ENCODE data around the gene PRR22.
A peak's percentile ranks its signal among the peaks of the same experiment; 100 is the strongest.

PRR22 gene

DNA sequence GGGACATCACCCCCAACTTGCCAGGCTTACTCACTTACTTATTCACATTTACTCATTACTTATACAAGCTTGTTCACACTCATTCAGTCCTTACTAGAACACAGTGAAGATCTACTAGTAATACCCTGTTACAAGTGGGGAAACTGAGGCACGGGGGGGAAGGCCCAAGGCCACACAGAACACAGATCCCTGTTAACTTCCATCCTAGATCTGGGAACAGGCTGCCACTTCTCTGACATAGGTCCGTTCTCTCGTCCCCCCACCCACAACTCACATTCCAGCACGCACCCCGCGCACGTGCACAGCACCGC, 18.9 kb upstream of the PRR22 start:
- Histone ChIP-seq H3K4me1 (ENCODE audit: control insufficient read depth, insufficient read depth, low read length) (peaks cover 2% of the 10 kb centered on the region), H3K27ac (ENCODE audit: low read length) (no peak overlapping the region), H3K4me3 (ENCODE audit: low read length) (peak overlapping the region; percentile 19; the same call in 1 of the 2 replicates), H3K9me3 (ENCODE audit: control insufficient read depth, insufficient read depth, low read length) (no peaks in the 10 kb centered on the region), H3K27me3 (ENCODE audit: control insufficient read depth, insufficient read depth, low read length) (peaks cover 1% of the 10 kb centered on the region; the same call in 1 of the 2 replicates), H3K36me3 (ENCODE audit: control insufficient read depth, insufficient read depth, low read length) (no peaks in the 10 kb centered on the region)
- whole genome bisulfite sequencing (ENCODE audit: insufficient coverage, insufficient read length), result no CpG with 5 or more reads among the region's 8 CpGs
- DNase-seq (ENCODE audit: low read depth, low spot score), result no peak

DNA sequence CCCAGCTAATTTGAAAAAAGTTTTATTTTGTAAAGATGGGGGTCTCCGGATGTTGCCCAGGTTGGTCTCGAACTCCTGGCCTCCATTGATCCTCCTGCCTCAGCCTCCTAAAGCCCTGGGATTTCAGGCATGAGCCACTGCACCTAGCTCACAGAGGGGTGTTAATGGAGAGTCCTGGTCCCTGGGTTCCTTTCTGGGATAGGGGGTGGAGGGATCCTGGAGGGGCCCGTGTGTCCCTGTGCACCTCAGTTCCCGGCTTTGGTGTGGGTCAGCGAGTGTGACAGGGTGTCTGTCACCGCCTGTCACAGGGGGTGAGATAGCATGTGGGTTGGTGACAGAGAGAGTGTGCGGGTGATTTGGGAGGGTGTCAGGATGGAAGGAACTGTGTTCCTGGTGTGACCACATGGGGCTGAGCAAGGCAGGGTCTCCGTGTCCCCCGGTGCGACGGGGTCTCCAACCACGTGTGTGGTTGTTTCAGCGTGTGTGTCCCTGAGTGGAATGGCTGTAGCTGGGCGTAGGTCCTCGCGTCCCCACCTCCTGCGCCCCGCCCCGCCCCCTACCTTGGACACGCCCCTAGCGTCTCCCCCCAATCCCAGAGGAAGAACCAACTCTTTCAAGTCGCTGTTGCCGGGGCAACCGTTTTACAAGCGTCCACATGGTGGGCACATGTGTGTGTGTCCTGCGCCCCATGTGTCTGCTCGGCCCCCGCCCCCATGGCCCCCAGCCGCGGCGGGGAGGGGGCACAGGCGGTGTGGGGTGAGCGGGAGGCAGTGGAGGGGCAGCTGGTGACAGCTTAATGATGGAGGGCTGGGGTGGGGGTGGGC, 17.5 kb upstream of the PRR22 start:
- Histone ChIP-seq H3K27ac (ENCODE audit: low read length) (no peak overlapping the region), H3K4me3 (ENCODE audit: low read length) (no peak overlapping the region), H3K27me3 (ENCODE audit: control insufficient read depth, insufficient read depth, low read length) (peaks cover 1% of the 10 kb centered on the region; the same call in 1 of the 2 replicates), H3K4me1 (ENCODE audit: control insufficient read depth, insufficient read depth, low read length) (peaks cover 2% of the 10 kb centered on the region), H3K9me3 (ENCODE audit: control insufficient read depth, insufficient read depth, low read length) (no peaks in the 10 kb centered on the region), H3K36me3 (ENCODE audit: control insufficient read depth, insufficient read depth, low read length) (no peaks in the 10 kb centered on the region)
- DNase-seq (ENCODE audit: low read depth, low spot score), result no peak
- no CpG with 5 or more reads among the region's 33 CpGs for WGBS (ENCODE audit: insufficient coverage, insufficient read length)

DNA sequence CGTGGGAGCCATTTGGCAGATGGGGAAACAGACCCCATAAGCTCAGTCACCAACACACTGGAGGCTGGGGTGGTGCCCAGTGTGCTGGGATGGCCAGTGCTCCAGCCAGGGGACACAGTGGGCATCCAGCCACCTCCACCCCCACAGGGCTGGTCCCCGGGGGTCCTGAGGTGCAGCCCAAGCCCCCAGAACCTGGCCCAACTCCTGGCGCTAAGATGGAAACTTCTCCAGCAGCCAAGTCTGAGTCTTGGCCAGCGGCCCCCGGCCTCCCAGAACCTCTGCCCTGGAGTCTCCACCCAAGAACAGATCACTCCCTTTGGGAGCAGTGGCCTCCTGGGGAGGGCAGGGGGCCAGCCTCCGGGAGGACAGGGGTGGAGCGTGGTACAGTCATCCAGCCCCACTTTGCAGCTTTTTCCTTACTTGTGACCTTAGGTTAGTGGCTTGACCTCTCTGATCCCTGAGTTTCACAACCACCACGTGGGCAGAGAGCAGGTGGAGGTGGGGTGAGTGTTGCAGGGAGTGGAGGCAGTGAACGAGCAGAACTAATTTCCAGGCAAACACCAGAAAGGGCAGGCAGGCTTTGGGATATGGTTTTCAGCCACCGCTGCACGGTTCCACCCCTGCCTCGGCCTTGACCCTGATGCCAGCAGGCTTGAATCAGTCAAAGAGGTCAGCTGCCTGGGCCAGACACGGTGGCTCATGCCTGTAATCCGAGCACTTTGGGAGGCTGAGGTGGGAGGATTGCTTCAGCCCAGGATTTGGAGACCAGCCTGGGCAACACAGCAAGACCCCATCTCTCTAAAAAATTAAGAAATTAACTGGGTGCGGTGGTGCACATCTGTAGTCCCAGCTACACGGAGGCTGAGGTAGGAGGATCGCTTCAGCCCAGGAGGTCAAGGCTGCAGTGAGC, 16.1 kb upstream of the PRR22 start:
- Histone ChIP-seq H3K4me1 (ENCODE audit: control insufficient read depth, insufficient read depth, low read length) (peaks cover 2% of the 10 kb centered on the region), H3K27me3 (ENCODE audit: control insufficient read depth, insufficient read depth, low read length) (peaks cover 1% of the 10 kb centered on the region; the same call in 1 of the 2 replicates), H3K4me3 (ENCODE audit: low read length) (no peak overlapping the region), H3K27ac (ENCODE audit: low read length) (no peak overlapping the region), H3K36me3 (ENCODE audit: control insufficient read depth, insufficient read depth, low read length) (no peaks in the 10 kb centered on the region), H3K9me3 (ENCODE audit: control insufficient read depth, insufficient read depth, low read length) (no peaks in the 10 kb centered on the region)
- no peak for DNase-seq (ENCODE audit: low read depth, low spot score)
- WGBS (ENCODE audit: insufficient coverage, insufficient read length), result no CpG with 5 or more reads among the region's 17 CpGs

DNA sequence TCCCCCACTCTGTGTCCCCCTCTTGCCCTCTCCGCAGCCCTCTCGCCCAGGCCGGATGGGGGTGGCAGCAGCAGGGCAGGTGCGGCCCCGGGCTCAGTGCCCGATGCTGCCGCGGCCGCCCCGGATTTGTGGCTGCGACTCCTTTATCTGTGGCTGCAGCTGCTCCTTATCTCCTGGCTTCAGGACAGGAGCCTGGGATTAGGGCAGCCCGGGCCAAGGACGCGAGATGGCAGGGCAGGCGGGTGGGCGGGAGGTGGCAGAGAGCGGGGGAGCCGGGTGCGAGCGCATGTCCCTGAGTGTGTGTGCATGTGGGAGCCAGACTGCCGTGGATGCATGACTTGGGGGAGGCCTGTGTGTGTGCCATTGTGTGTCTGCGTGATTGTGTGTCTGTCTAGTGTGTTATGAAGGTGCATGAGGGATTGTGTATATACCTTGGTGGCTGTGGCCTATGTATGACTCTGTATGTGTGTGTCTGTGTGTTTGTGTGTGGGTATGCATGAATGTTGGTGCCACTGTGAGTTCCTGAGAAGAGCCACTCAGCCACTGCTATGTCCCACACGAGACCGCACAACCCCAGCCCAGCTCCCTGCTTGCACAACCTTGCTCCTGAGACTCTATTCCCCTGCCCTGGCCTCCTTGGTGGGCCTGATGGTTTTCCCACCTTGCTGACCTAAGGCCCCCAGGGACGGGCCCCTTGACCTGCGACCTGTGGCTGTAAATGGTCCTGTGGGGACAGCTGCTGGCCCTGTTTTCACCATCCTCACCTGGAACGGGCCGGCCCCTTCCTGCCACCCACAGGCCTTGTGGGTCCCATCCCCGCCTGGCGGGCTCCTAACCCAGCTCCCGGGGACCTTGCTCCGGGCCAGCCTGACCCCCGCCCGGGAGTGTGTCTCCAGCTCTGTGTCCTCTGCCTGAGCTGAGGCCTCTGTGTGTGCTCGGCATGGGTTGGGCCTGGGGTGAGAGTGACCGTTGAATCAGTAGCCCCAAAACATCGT, 15.0 kb upstream of the PRR22 start:
- DNase-seq (ENCODE audit: low read depth, low spot score), result no peak
- WGBS (ENCODE audit: insufficient coverage, insufficient read length), result no CpG with 5 or more reads among the region's 37 CpGs
- H3K27me3 ChIP-seq (ENCODE audit: control insufficient read depth, insufficient read depth, low read length), result peaks cover 1% of the 10 kb centered on the region; the same call in 1 of the 2 replicates

DNA sequence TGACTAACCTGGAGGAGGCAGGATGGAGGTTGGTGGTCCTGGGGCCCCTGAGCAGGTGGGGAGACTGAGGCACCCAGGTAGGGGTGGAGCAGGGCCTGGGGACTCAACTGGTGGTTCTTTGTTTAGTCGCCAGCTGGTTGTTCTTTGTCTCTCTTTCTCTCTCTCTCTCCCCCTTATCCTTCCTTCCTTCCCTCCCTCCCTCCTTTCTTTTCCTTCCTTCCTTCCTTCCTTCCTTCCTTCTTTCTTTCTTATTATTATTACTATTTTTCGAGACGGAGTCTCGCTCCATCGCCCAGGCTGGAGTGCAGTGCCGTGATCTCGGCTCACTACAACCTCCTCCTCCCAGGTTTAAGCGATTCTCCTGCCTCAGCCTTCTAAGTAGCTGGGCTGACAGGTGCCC, 13.7 kb upstream of the PRR22 start:
- H3K36me3 ChIP-seq (ENCODE audit: control insufficient read depth, insufficient read depth, low read length), result no peaks in the 10 kb centered on the region
- H3K27ac ChIP-seq (ENCODE audit: low read length), result no peak overlapping the region
- no peak for DNase-seq (ENCODE audit: low read depth, low spot score)
- H3K4me3 ChIP-seq (ENCODE audit: low read length), result no peak overlapping the region
- H3K9me3 ChIP-seq (ENCODE audit: control insufficient read depth, insufficient read depth, low read length), result no peaks in the 10 kb centered on the region
- no CpG with 5 or more reads among the region's 8 CpGs for WGBS (ENCODE audit: insufficient coverage, insufficient read length)
- H3K4me1 ChIP-seq (ENCODE audit: control insufficient read depth, insufficient read depth, low read length), result no peaks in the 10 kb centered on the region; the same call in 1 of the 2 replicates
- peaks cover under 1% of the 10 kb centered on the region; the same call in 1 of the 2 replicates for H3K27me3 ChIP-seq (ENCODE audit: control insufficient read depth, insufficient read depth, low read length)

More for the DNA sequence above, 15.0 kb upstream of the PRR22 start:
- Histone ChIP-seq H3K4me1 (ENCODE audit: control insufficient read depth, insufficient read depth, low read length) (peaks cover 2% of the 10 kb centered on the region), H3K27ac (ENCODE audit: low read length) (no peak overlapping the region), H3K4me3 (ENCODE audit: low read length) (no peak overlapping the region), H3K9me3 (ENCODE audit: control insufficient read depth, insufficient read depth, low read length) (no peaks in the 10 kb centered on the region), H3K36me3 (ENCODE audit: control insufficient read depth, insufficient read depth, low read length) (no peaks in the 10 kb centered on the region)

DNA sequence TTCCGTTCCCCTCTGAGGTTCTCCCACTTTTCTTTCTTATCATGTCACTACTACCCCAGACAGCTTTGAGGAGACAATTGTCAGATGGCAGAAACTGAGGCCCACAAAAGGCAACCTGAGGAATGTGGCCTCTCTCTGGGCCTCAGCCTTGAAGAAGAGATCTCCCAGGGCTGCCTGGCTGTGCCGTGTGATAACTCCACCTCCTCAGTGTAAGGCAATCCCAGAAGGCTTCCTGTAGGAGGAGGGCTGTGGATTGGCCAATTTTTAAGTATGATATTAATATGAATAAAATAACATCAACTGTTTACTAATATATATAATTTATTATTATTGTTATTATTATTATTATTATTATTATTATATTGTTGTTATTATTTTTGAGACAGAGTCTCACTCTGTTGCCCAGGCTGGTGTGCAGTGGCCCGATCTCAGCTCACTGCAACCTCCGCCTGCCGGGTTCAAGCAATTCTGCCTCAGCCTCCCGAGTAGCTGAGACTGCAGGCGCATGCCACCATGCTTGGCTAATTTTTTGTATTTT, 10.9 kb upstream of the PRR22 start:
- no peak for DNase-seq (ENCODE audit: low read depth, low spot score)
- no CpG with 5 or more reads among the region's 7 CpGs for WGBS (ENCODE audit: insufficient coverage, insufficient read length)
- Histone ChIP-seq H3K9me3 (ENCODE audit: control insufficient read depth, insufficient read depth, low read length) (no peaks in the 10 kb centered on the region), H3K4me1 (ENCODE audit: control insufficient read depth, insufficient read depth, low read length) (no peaks in the 10 kb centered on the region; the same call in 1 of the 2 replicates), H3K36me3 (ENCODE audit: control insufficient read depth, insufficient read depth, low read length) (no peaks in the 10 kb centered on the region), H3K27me3 (ENCODE audit: control insufficient read depth, insufficient read depth, low read length) (no peaks in the 10 kb centered on the region), H3K4me3 (ENCODE audit: low read length) (no peak overlapping the region), H3K27ac (ENCODE audit: low read length) (no peak overlapping the region)

DNA sequence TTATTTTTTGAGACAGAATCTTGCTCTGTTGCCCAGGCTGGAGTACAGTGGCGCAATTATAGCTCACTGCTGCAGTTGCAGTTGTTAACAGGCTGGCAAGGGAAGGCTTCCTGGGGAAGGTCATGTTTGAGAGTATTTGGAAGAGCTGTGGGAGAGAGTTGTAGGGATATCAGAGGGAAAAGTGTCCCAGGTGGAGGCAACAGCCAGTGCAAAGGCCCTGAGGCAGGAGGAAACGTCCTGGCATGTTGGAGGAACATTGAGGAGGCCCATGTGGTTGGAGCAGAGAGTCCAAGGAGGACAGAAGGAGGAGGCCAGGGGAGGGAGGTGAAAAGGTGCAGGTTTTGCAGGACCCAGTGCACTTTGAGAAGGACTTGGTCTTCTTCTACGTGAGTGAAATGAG, 8.6 kb upstream of the PRR22 start:
- Histone ChIP-seq H3K36me3 (ENCODE audit: control insufficient read depth, insufficient read depth, low read length) (peaks cover 12% of the 10 kb centered on the region), H3K4me1 (ENCODE audit: control insufficient read depth, insufficient read depth, low read length) (no peaks in the 10 kb centered on the region), H3K9me3 (ENCODE audit: control insufficient read depth, insufficient read depth, low read length) (no peaks in the 10 kb centered on the region), H3K27ac (ENCODE audit: low read length) (no peak overlapping the region), H3K27me3 (ENCODE audit: control insufficient read depth, insufficient read depth, low read length) (no peaks in the 10 kb centered on the region), H3K4me3 (ENCODE audit: low read length) (no peak overlapping the region)
- no peak for DNase-seq (ENCODE audit: low read depth, low spot score)
- no CpG with 5 or more reads among the region's 3 CpGs for WGBS (ENCODE audit: insufficient coverage, insufficient read length)

DNA sequence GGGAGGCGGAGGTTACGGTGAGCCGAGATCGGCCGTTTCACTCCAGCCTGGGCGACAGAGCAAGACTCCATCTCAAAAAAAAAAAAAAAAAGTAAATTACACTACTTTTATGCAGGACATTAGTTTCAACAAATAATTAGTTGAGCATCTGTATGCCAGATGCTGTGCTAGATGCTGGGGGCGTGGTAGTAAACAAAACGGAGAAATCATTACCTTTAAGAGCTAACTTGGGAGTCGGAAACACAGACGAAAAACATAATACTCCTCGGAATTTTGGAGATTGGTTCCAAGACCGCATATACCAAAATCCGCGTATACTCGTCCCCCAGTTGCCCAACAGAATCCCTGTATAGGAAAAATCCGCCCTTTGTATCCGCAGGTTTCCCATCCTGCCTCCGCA, 7.7 kb upstream of the PRR22 start:
- Histone ChIP-seq H3K27me3 (ENCODE audit: control insufficient read depth, insufficient read depth, low read length) (no peaks in the 10 kb centered on the region), H3K27ac (ENCODE audit: low read length) (no peak overlapping the region), H3K4me1 (ENCODE audit: control insufficient read depth, insufficient read depth, low read length) (no peaks in the 10 kb centered on the region), H3K4me3 (ENCODE audit: low read length) (no peak overlapping the region), H3K36me3 (ENCODE audit: control insufficient read depth, insufficient read depth, low read length) (peaks cover 22% of the 10 kb centered on the region), H3K9me3 (ENCODE audit: control insufficient read depth, insufficient read depth, low read length) (no peaks in the 10 kb centered on the region)
- no peak for DNase-seq (ENCODE audit: low read depth, low spot score)
- WGBS (ENCODE audit: insufficient coverage, insufficient read length), result no CpG with 5 or more reads among the region's 18 CpGs

DNA sequence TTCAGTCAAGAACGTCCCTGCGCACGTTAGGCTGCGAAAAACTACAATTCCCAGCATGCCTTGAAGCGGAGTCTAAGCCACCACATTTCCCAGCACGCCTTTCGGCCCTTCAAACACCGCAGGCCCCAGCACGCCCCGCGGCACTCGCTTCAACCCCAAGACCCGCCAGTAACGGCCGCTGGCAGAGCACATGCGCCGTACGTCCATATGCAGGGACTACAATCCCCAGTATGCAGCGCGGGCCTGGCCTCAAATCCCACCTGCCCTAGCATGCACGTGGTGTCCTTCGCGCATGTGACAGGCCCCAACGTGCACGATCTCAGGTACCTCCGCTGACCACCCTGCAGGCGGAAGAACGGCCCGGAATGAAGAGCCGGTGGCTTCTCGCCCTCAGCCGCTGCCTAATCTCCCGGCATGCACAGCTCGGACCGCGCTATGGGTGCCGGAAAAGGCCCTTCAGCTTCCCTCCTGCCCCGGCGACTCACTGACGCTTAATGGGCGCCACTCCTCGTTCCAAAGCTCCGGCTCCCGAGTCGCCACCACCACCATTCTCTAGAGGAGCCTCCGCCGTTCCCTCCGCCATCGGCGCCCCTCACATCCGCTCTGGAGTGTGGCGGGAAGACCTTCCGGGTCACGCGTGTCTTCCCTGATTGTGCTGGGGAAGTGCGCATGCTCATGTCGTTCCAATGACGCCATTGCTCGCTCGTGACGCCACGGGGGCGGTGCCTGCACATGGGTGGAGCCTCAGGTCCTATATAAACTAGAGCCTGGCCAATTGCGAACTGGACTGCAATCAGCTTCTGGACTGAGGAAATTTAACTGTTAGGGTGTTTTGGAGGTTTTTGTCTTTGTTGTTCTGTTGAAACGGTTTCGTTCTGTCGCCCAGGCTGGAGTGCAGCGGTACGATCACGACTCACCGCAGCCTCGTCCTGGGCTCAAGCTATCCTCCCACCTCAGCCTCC, 6.3 kb upstream of the PRR22 start, which contains the start of gene DUS3L:
Gene DUS3L, minus strand, starts transcription at position 605 of the 962 bp plus-strand sequence. Its CDS starts 22 bp downstream, at position 583.
- no peaks in the 10 kb centered on the region for H3K27me3 ChIP-seq (ENCODE audit: control insufficient read depth, insufficient read depth, low read length)
- H3K36me3 ChIP-seq (ENCODE audit: control insufficient read depth, insufficient read depth, low read length), result peaks cover 34% of the 10 kb centered on the region
- H3K4me1 ChIP-seq (ENCODE audit: control insufficient read depth, insufficient read depth, low read length), result no peaks in the 10 kb centered on the region
- no CpG with 5 or more reads among the region's 72 CpGs for WGBS (ENCODE audit: insufficient coverage, insufficient read length)
- no peak within 1 kb of the TSS for H3K27ac ChIP-seq (ENCODE audit: low read length)
- no peak for DNase-seq (ENCODE audit: low read depth, low spot score)
- peak within 1 kb of the TSS; percentile 67 for H3K4me3 ChIP-seq (ENCODE audit: low read length)
- H3K9me3 ChIP-seq (ENCODE audit: control insufficient read depth, insufficient read depth, low read length), result no peaks in the 10 kb centered on the region
